ENCODE measurements around the gene MAPK11.
"Not testable (repeated sequence)": the region's sequence is repeated elsewhere in the genome, so short reads cannot be mapped to it uniquely, and the experiment has no call there.

Gene MAPK11

GRCh38 chr22:50278956-50279619 is 8.9 kb upstream of the MAPK11 start:
- in situ Hi-C loops (cut with MboI; ENCODE audit: low sequenced_read_pairs): loop anchor here (5.0 kb wide), 1 partner anchor 48 kb away; the partner anchor contains the start of gene DENND6B

- in situ Hi-C loops (cut with MboI; ENCODE audit: low sequenced_read_pairs): loop anchor here (5.0 kb wide), 1 partner anchor 49 kb away; the partner anchor contains the start of gene DENND6B
These were observed 8.3 kb upstream of the MAPK11 start for GRCh38 chr22:50278461-50278860.

GRCh38 chr22:50277761-50278160 is 7.6 kb upstream of the MAPK11 start:
- in situ Hi-C loops (cut with MboI; ENCODE audit: low sequenced_read_pairs): loop anchor here (5.0 kb wide), 1 partner anchor 50 kb away; the partner anchor contains the start of gene DENND6B

GRCh38 chr22:50276143-50276542 is 6.0 kb upstream of the MAPK11 start:
- in situ Hi-C loops (cut with MboI; ENCODE audit: low sequenced_read_pairs): loop anchor here (5.0 kb wide), 1 partner anchor 51 kb away; the partner anchor contains the start of gene DENND6B

GRCh38 chr22:50275181-50276055 is 5.2 kb upstream of the MAPK11 start:
- in situ Hi-C loops (cut with MboI; ENCODE audit: low sequenced_read_pairs): loop anchor here (5.0 kb wide), 1 partner anchor 52 kb away; the partner anchor contains the start of gene DENND6B

GRCh38 chr22:50274771-50275170 is 4.6 kb upstream of the MAPK11 start:
- in situ Hi-C loops (cut with MboI; ENCODE audit: low sequenced_read_pairs): loop anchor here (5.0 kb wide), 1 partner anchor 53 kb away; the partner anchor contains the start of gene DENND6B

GRCh38 chr22:50274311-50274710 is 4.1 kb upstream of the MAPK11 start:
- in situ Hi-C loops (cut with MboI; ENCODE audit: low sequenced_read_pairs): no loop called here

- in situ Hi-C loops (cut with MboI; ENCODE audit: low sequenced_read_pairs): not testable (repeated sequence)
These were observed 3.6 kb upstream of the MAPK11 start for GRCh38 chr22:50273781-50274180.

GRCh38 chr22:50273352-50273751 is 3.2 kb upstream of the MAPK11 start:
- in situ Hi-C loops (cut with MboI; ENCODE audit: low sequenced_read_pairs): not testable (repeated sequence)

GRCh38 chr22:50272044-50272802 is 2.0 kb upstream of the MAPK11 start:
- in situ Hi-C loops (cut with MboI; ENCODE audit: low sequenced_read_pairs): no loop called here

- in situ Hi-C loops (cut with MboI; ENCODE audit: low sequenced_read_pairs): no loop called here
These were observed 1.4 kb upstream of the MAPK11 start for GRCh38 chr22:50271519-50271970.

- in situ Hi-C loops (cut with MboI; ENCODE audit: low sequenced_read_pairs): no loop called here
These were observed 650 bp upstream of the MAPK11 start for GRCh38 chr22:50270666-50271394.

- in situ Hi-C loops (cut with MboI; ENCODE audit: low sequenced_read_pairs): no loop called here
These were observed 609 bp downstream of the MAPK11 start for GRCh38 chr22:50269573-50269969.

- in situ Hi-C loops (cut with MboI; ENCODE audit: low sequenced_read_pairs): no loop called here
These were observed 1.5 kb downstream of the MAPK11 start for GRCh38 chr22:50268655-50269113.

- in situ Hi-C loops (cut with MboI; ENCODE audit: low sequenced_read_pairs): no loop called here
These were observed 2.4 kb downstream of the MAPK11 start for GRCh38 chr22:50267591-50268390.

GRCh38 chr22:50266994-50267393 is 3.2 kb downstream of the MAPK11 start:
- in situ Hi-C loops (cut with MboI; ENCODE audit: low sequenced_read_pairs): no loop called here

- in situ Hi-C loops (cut with MboI; ENCODE audit: low sequenced_read_pairs): no loop called here
These were observed 5.1 kb downstream of the MAPK11 start for GRCh38 chr22:50264946-50265669.

GRCh38 chr22:50264104-50264745 is 6.0 kb downstream of the MAPK11 start:
- in situ Hi-C loops (cut with MboI; ENCODE audit: low sequenced_read_pairs): no loop called here
